Endothelial cell of umbilical vein (primary cell): ENCODE results near the gene LCN12. TPM values are rescaled to one million over a fixed set of nuclear protein-coding genes. Genes with fewer than 3 reads are reported as not detected.
A peak's percentile ranks its signal among the peaks of the same experiment; 100 is the strongest.

Source experiments
- BruUV-seq: library from RNA; stranded (reverse); fragments of 400-500 nt; replicated peaks from 2 replicates; lab custom pipeline; 2021; lab: Mats Ljungman, UMichigan
- CTCF ChIA-PET: fragments of 300-600, 350-600 bp; sonication (Branson Sonifier 250); formaldehyde crosslinking; loops from one replicate; lab custom pipeline; 2021; ENCODE audit warnings: antibody characterized with exemption, inconsistent platforms; lab: Charles Lee
- POLR2A ChIA-PET: fragments of 300-600, 350-600 bp; sonication (Branson Sonifier 250); formaldehyde crosslinking; loops from one replicate; lab custom pipeline; 2021; ENCODE audit warnings: antibody characterized with exemption, inconsistent platforms; lab: Charles Lee
- DNase-seq: peaks from one replicate; pipeline ENCODE4 v3.0.0-alpha.2; 2011; ENCODE audit warnings: low read depth, low spot score
- FAIRE-seq: peaks from 2 replicates; lab custom pipeline; 2011; peaks lifted over from hg19 to GRCh38; lab: Jason Lieb, UNC
- H2AFZ ChIP-seq: 2 replicates; pipeline ENCODE4 v1.6.0; 2012; ENCODE audit warnings: low read depth, low read length, control low read depth, inconsistent platforms
- H3K27ac ChIP-seq: 2 replicates; pipeline ENCODE4 v1.5.1; 2011; ENCODE audit warnings: low read depth, mild to moderate bottlenecking, control low read depth, low read length, moderate library complexity; ENCODE audit not compliant: insufficient read depth
- H3K27me3 ChIP-seq, 2 experiments: 2 replicates each; pipeline versions ENCODE4 v1.6.0 to v1.6.1; 2011; ENCODE audit warnings: low read length in 2 of 2, mixed read lengths in 1 of 2; ENCODE audit not compliant: control insufficient read depth in 2 of 2, insufficient read depth in 2 of 2
- H3K36me3 ChIP-seq, 2 experiments: 2 replicates in 1 of 2; 3 replicates in 1 of 2; pipeline ENCODE4 v1.5.1; 2011; ENCODE audit warnings: low read length in 2 of 2, mild to moderate bottlenecking in 1 of 2, moderate library complexity in 1 of 2; ENCODE audit not compliant: control insufficient read depth in 2 of 2, insufficient read depth in 2 of 2; ENCODE audit errors: extremely low read depth in 1 of 2
- H3K4me1 ChIP-seq: 3 replicates; pipeline ENCODE4 v1.5.1; 2011; ENCODE audit warnings: mild to moderate bottlenecking, low read length; ENCODE audit not compliant: control insufficient read depth, insufficient read depth; ENCODE audit errors: extremely low read depth
- H3K4me2 ChIP-seq: 2 replicates; pipeline ENCODE4 v1.6.1; 2011; ENCODE audit warnings: low read length, control low read depth, mixed read lengths; ENCODE audit not compliant: insufficient read depth
- H3K4me3 ChIP-seq, 3 experiments: fragments of 200-600 bp in 1 of 3; sonication (generic), shearing (Covaris generic) in 1 of 3; replicated peaks in 1 of 3; 2 replicates each; pipeline ENCODE4 v1.5.1; 2011 to 2016; ENCODE audit warnings: control low read depth in 3 of 3, low read length in 3 of 3, mild to moderate bottlenecking in 2 of 3, inconsistent platforms in 1 of 3, low read depth in 1 of 3, moderate library complexity in 1 of 3; ENCODE audit not compliant: insufficient read depth in 1 of 3
- H3K79me2 ChIP-seq: 2 replicates; pipeline ENCODE4 v1.6.0; 2012; ENCODE audit warnings: low read length, inconsistent platforms; ENCODE audit not compliant: control insufficient read depth, insufficient read depth
- H3K9ac ChIP-seq: replicated peaks from 2 replicates; pipeline ENCODE3; 2011; ENCODE audit warnings: low read length, control low read depth; ENCODE audit not compliant: insufficient read depth; ENCODE audit errors: extremely low read depth
- H3K9me1 ChIP-seq: replicated peaks from 3 replicates; pipeline ENCODE4 v1.6.0; 2011; ENCODE audit warnings: mild to moderate bottlenecking, low read length; ENCODE audit not compliant: control insufficient read depth, insufficient read depth; ENCODE audit errors: extremely low read depth
- H3K9me3 ChIP-seq: replicated peaks from 2 replicates; pipeline ENCODE4 v1.5.1; 2012; ENCODE audit warnings: low read length, inconsistent platforms; ENCODE audit not compliant: control insufficient read depth, insufficient read depth
- H4K20me1 ChIP-seq: replicated peaks from 2 replicates; pipeline ENCODE3; 2011; ENCODE audit warnings: mild to moderate bottlenecking, low read length; ENCODE audit not compliant: control insufficient read depth, insufficient read depth; ENCODE audit errors: extremely low read depth
- CTCF ChIP-seq, 2 donors: IDR thresholded peaks; 1 replicate in 1 of 2; 2 replicates in 1 of 2; pipeline ENCODE4 v1.5.1; 2011; ENCODE audit warnings: low read length in 2 of 2, mild to moderate bottlenecking in 2 of 2, moderate library complexity in 2 of 2, control low read depth in 1 of 2, inconsistent platforms in 1 of 2, low read depth in 1 of 2; ENCODE audit not compliant: insufficient read depth in 1 of 2; ENCODE audit errors: extremely low read depth in 1 of 2
- EZH2 ChIP-seq: IDR thresholded peaks from 2 replicates; pipeline ENCODE4 v1.6.1; 2012; ENCODE audit warnings: borderline replicate concordance, low read depth, mild to moderate bottlenecking, moderate library complexity, low read length, inconsistent platforms; ENCODE audit not compliant: severe bottlenecking
- FOS ChIP-seq: IDR thresholded peaks from 2 replicates; pipeline ENCODE4 v1.6.1; 2011; ENCODE audit warnings: mild to moderate bottlenecking, low read length, moderate library complexity, borderline replicate concordance; ENCODE audit not compliant: insufficient read depth
- GATA2 ChIP-seq: IDR thresholded peaks from 2 replicates; pipeline ENCODE4 v1.7.0; 2011; ENCODE audit warnings: low read depth, mild to moderate bottlenecking, moderate library complexity, mixed read lengths, low read length; ENCODE audit not compliant: insufficient read length, insufficient read depth
- JUN ChIP-seq: IDR thresholded peaks from 2 replicates; pipeline ENCODE4 v1.6.1; 2011; ENCODE audit warnings: borderline replicate concordance, low read depth; ENCODE audit not compliant: insufficient read length, insufficient read depth
- MAX ChIP-seq: IDR thresholded peaks from 2 replicates; pipeline ENCODE4 v1.6.1; 2011; ENCODE audit not compliant: insufficient read depth, insufficient read length
- MYC ChIP-seq: IDR thresholded peaks from one replicate; pipeline ENCODE4 v1.6.1; 2011; ENCODE audit warnings: mild to moderate bottlenecking, low read depth, low read length
- POLR2A ChIP-seq: IDR thresholded peaks from 2 replicates; pipeline ENCODE4 v1.6.1; 2012; ENCODE audit warnings: low read depth, mild to moderate bottlenecking, control low read depth, low read length
- POLR2AphosphoS5 ChIP-seq: IDR thresholded peaks from 2 replicates; pipeline ENCODE4 v1.6.1; 2012; ENCODE audit warnings: low read depth, mild to moderate bottlenecking, control low read depth, low read length, moderate library complexity; ENCODE audit not compliant: insufficient read depth
- dilution Hi-C: fragments of 300-500 bp; cut with MboI; formaldehyde crosslinking; loops from one replicate; pipeline ENCODE4 v1.15.0; 2019; ENCODE audit warnings: low sequenced_read_pairs; ENCODE audit not compliant: extremely low pct_ligation_motif_present
- intact Hi-C: fragments of 100-400 bp; cut with micrococcal nuclease; formaldehyde crosslinking; loops from one replicate; pipeline ENCODE4 v1.10.0; 2022
- polyA plus RNA-seq, 4 experiments: library from polyadenylated mRNA; depleted of rRNA in 3 of 4; stranded (reverse) in 3 of 4; unstranded in 1 of 4; fragments of >200 nt; gene quantifications; 2 replicates each; pipeline versions ENCODE4 v1.2.1 to v1.2.3, GENCODE V29; 2011 to 2012; ENCODE audit warnings: missing spikeins in 1 of 4
- total RNA-seq: library from RNA; stranded (reverse); gene quantifications from 2 replicates; pipeline ENCODE4 v1.2.3, GENCODE V29; 2021

The LCN12 gene
- total and polyA plus RNA-seq, 2 donors (not counting 3 experiments of a cell fraction or from before 2014, with no cell fraction given): 0.35 to 0.52 TPM

DNA sequence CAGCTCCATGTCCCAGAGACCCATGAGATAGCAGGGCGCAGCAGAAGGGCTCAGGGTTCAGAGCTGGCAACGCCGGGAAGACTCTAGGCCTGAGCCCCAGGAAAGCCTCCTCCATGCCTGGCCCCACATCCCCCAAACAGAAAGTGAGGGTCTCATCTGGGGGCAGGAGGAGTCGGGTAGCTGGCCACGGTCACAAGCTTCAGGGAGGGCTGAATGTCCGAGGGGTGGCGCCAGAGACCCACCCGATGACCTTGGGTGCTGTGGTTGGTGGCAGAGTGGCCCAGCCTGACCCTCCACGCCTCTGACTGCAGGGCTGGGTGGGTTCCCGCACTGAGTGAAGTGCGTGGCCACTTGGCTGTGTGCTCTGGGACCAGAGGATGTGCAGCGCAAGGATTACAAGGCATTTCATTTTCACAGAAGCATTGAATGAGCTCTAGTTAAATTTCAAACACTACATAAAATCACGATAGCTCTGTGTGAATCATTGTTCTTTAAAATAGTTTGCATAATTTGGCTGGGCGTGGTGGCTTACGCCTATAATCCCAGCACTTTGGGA is 4.0 kb upstream of the LCN12 start:
- no peak overlapping the region for H3K9ac ChIP-seq
- H3K9me1 ChIP-seq: no peaks in the 10 kb centered on the region
- no peak overlapping the region for H3K27ac ChIP-seq

More for the DNA sequence above, 4.0 kb upstream of the LCN12 start:
- Histone ChIP-seq H3K79me2 (peaks cover 10% of the 10 kb centered on the region), H3K4me1 (peaks cover 5% of the 10 kb centered on the region), H3K4me2 (no peak overlapping the region), H3K36me3 (no peaks in the 10 kb centered on the region), H3K9me3 (no peaks in the 10 kb centered on the region), H3K4me3 (no peak overlapping the region), H2AFZ (no peak overlapping the region), H3K27me3 (no peaks in the 10 kb centered on the region), H4K20me1 (no peaks in the 10 kb centered on the region)
- DNase-seq: no peak
- intact Hi-C loops (loop anchor here (1.0 to 5.0 kb wide), 2 partner anchors 44 to 87 kb away; partner anchors contain the start of gene PAXX), dilution Hi-C loops (loop anchor here (25.0 kb wide), 1 partner anchor 136 kb away; the partner anchor contains the start of gene RABL6)
- TF ChIP-seq POLR2AphosphoS5: no peak
- no peak for TF ChIP-seq POLR2A
- TF ChIP-seq EZH2: no peak
- no peak for TF ChIP-seq JUN
- TF ChIP-seq FOS: no peak
- no peak for TF ChIP-seq MAX
- TF ChIP-seq MYC: no peak
- TF ChIP-seq CTCF (IDR thresholded peaks at IDR 0.05; ENCODE audit: extremely low read depth in 1 of 2, insufficient read depth in 1 of 2, low read depth in 1 of 2, low read length in 2 of 2): peak in 1 of 2 donors; percentile 51
- TF ChIP-seq GATA2: no peak
- ChIA-PET POLR2A (no interaction called here), CTCF (interaction anchor here (0.6 to 2.4 kb wide), 22 partner anchors 10 to 170 kb away, joined by 3 to 111 read pairs (median 4); partner anchors contain the start of genes ABCA2, AJM1, CLIC3 and NPDC1)
- no TSS peak for BruUV-seq
- FAIRE-seq: peak; percentile 28
